Measurements from ENCODE around the gene KATNIP.
"Not testable (repeated sequence)": the region's sequence is repeated elsewhere in the genome, so short reads cannot be mapped to it uniquely, and the experiment has no call there.

The KATNIP gene

GRCh38 chr16:27539120-27539519 lies 10.8 kb upstream of the KATNIP start:
- DNase-seq = no peak

- no peak for DNase-seq
Measured at GRCh38 chr16:27539636-27540035, 10.3 kb upstream of the KATNIP start.

GRCh38 chr16:27543801-27544200 lies 6.1 kb upstream of the KATNIP start:
- no peak for DNase-seq

- no peak for DNase-seq
Measured at GRCh38 chr16:27544671-27545070, 5.3 kb upstream of the KATNIP start.

- no peak for DNase-seq
Measured at GRCh38 chr16:27547134-27547533, 2.8 kb upstream of the KATNIP start.

- no peak for DNase-seq
Measured at GRCh38 chr16:27547851-27548250, 2.1 kb upstream of the KATNIP start.

GRCh38 chr16:27549464-27549745 lies 539 bp upstream of the KATNIP start:
- DNase-seq = no peak

GRCh38 chr16:27550582-27550920 lies 607 bp downstream of the KATNIP start:
- no peak for DNase-seq

GRCh38 chr16:27551036-27551435 lies 1.1 kb downstream of the KATNIP start:
- no peak for DNase-seq

- no peak for DNase-seq
Measured at GRCh38 chr16:27556471-27556870, 6.5 kb downstream of the KATNIP start.

GRCh38 chr16:27558434-27558833 lies 8.5 kb downstream of the KATNIP start:
- no peak for DNase-seq

GRCh38 chr16:27558932-27559331 lies 9.0 kb downstream of the KATNIP start:
- DNase-seq = no peak

- DNase-seq = no peak
Measured at GRCh38 chr16:27561216-27561615, 11.3 kb downstream of the KATNIP start.

- DNase-seq = no peak
Measured at GRCh38 chr16:27564224-27564623, 14.3 kb downstream of the KATNIP start.

- no peak for DNase-seq
Measured at GRCh38 chr16:27566417-27566816, 16.5 kb downstream of the KATNIP start.

GRCh38 chr16:27568077-27568476 lies 18.1 kb downstream of the KATNIP start:
- no peak for DNase-seq

GRCh38 chr16:27570986-27571385 lies 21.0 kb downstream of the KATNIP start:
- DNase-seq = not testable (repeated sequence)

GRCh38 chr16:27571433-27572326 lies 21.7 kb downstream of the KATNIP start:
- DNase-seq = no peak

GRCh38 chr16:27572711-27573110 lies 22.8 kb downstream of the KATNIP start:
- DNase-seq = no peak

GRCh38 chr16:27576729-27577128 lies 26.8 kb downstream of the KATNIP start:
- DNase-seq = no peak

GRCh38 chr16:27579087-27579980 lies 29.4 kb downstream of the KATNIP start:
- DNase-seq = no peak

- DNase-seq = no peak
Measured at GRCh38 chr16:27582883-27583282, 32.9 kb downstream of the KATNIP start.

GRCh38 chr16:27583634-27584033 lies 33.7 kb downstream of the KATNIP start:
- DNase-seq = no peak

GRCh38 chr16:27585200-27585599 lies 35.3 kb downstream of the KATNIP start:
- DNase-seq = no peak

Measured in stimulated activated CD4-positive, alpha-beta T cell treated with anti-CD3 and anti-CD28 coated beads, Interleukin-4, amount 100 ng/mL, for 24 hours (primary cell).